Aortic smooth muscle cell (primary cell): ENCODE data around the gene RILPL1. TPM values are rescaled to one million over a fixed set of nuclear protein-coding genes. Genes with fewer than 3 reads are reported as not detected.

Source experiments
- total RNA-seq: library from RNA; depleted of rRNA; stranded (reverse); fragments of >200 nt; gene quantifications from 2 replicates; pipeline ENCODE4 v1.2.3, GENCODE V29; 2014

Gene RILPL1
- total RNA-seq: 12.0 and 13.2 TPM in 2 replicates

GRCh38 chr12:123533672-123534643 lies at the start of gene RILPL1:
Gene RILPL1, minus strand, starts transcription at chr12:123533719. Its CDS starts 237 bp downstream, at chr12:123533482.

GRCh38 chr12:123457980-123458779 lies 75.3 kb downstream of the RILPL1 start, which contains the start of gene SNRNP35:
Gene SNRNP35, plus strand, starts transcription at chr12:123458139. Its CDS starts 7,402 bp downstream, at chr12:123465541.

GRCh38 chr12:123436017-123436964 lies 97.2 kb downstream of the RILPL1 start, which contains the start of gene RILPL2:
Gene RILPL2, minus strand, starts transcription at chr12:123436684. Its CDS starts 264 bp downstream, at chr12:123436420.

Other genes starting within 250 kb of the RILPL1 start
- 23.8 and 30.4 TPM in 2 replicates for gene SBNO1, start 168.9 kb downstream of the RILPL1 start, total RNA-seq
- gene KMT5A, start 149.6 kb downstream of the RILPL1 start, total RNA-seq: 67.6 and 72.7 TPM in 2 replicates
- 29.6 and 35.2 TPM in 2 replicates for gene RILPL2, start 97.0 kb downstream of the RILPL1 start, total RNA-seq
- gene SNRNP35, start 75.6 kb downstream of the RILPL1 start, total RNA-seq: 21.5 and 25.0 TPM in 2 replicates
- gene TMED2, start 50.8 kb upstream of the RILPL1 start, total RNA-seq: 484 and 519 TPM in 2 replicates
- gene DDX55, start 68.4 kb upstream of the RILPL1 start, total RNA-seq: 13.2 and 19.6 TPM in 2 replicates
- 42.3 and 46.3 TPM in 2 replicates for gene EIF2B1, start 100.0 kb upstream of the RILPL1 start, total RNA-seq
- 25.4 and 27.8 TPM in 2 replicates for gene GTF2H3, start 100.1 kb upstream of the RILPL1 start, total RNA-seq
- gene TCTN2, start 137.4 kb upstream of the RILPL1 start, total RNA-seq: 11.6 and 15.4 TPM in 2 replicates
- 16.4 and 22.2 TPM in 2 replicates for gene ATP6V0A2, start 178.6 kb upstream of the RILPL1 start, total RNA-seq
- gene DNAH10, start 228.6 kb upstream of the RILPL1 start, total RNA-seq: 0.13 TPM in 1 of 2 replicates, not detected in the other